SK-N-SH treated with all-trans-retinoic acid at 6 μM for 48 hours (cell line): Measurements from ENCODE around the gene KLHL1.

Experiments used
- ATAC-seq: fragments of 200-7000 bp; cut with Tn5 transposase; 3 replicates; pipeline ENCODE4 v1.9.1; 2020; ENCODE audit warnings: mild to moderate bottlenecking, moderate library complexity
- ARNTL ChIP-seq: fragments of 450-650 bp; formaldehyde crosslinking; IDR thresholded peaks from 2 replicates; pipeline ENCODE4 v1.5.0; 2020; ENCODE audit warnings: low read depth, mild to moderate bottlenecking, moderate library complexity, borderline replicate concordance
- BACH2 ChIP-seq: fragments of 250-450 bp; sonication (Bioruptor Pico); IDR thresholded peaks from 2 replicates; pipeline ENCODE4 v1.9.0; 2021; ENCODE audit warnings: mild to moderate bottlenecking, borderline replicate concordance
- CSDC2 ChIP-seq: fragments of 250-450 bp; sonication (Bioruptor Pico); IDR thresholded peaks from 2 replicates; pipeline ENCODE4 v1.5.0; 2020; ENCODE audit warnings: mild to moderate bottlenecking, moderate library complexity
- CSRNP3 ChIP-seq: fragments of 250-450 bp; sonication (Bioruptor Pico); IDR thresholded peaks from 2 replicates; pipeline ENCODE4 v1.5.1; 2021; ENCODE audit warnings: mild to moderate bottlenecking, moderate library complexity
- ESRRG ChIP-seq: fragments of 250-450 bp; sonication (Bioruptor Pico); IDR thresholded peaks from 2 replicates; pipeline ENCODE4 v1.6.1; 2021; ENCODE audit warnings: mild to moderate bottlenecking
- GLIS3 ChIP-seq: fragments of 250-450 bp; sonication (Bioruptor Pico); IDR thresholded peaks from 2 replicates; pipeline ENCODE4 v1.5.0; 2020; ENCODE audit warnings: mild to moderate bottlenecking, moderate library complexity
- ISL1 ChIP-seq: fragments of 250-450 bp; sonication (Bioruptor Pico); IDR thresholded peaks from 2 replicates; pipeline ENCODE4 v2.1.2; 2022; ENCODE audit warnings: mild to moderate bottlenecking, moderate library complexity
- OSR1 ChIP-seq: fragments of 250-450 bp; sonication (Bioruptor Pico); IDR thresholded peaks from 2 replicates; pipeline ENCODE4 v1.8.0; 2022; ENCODE audit warnings: moderate library complexity, mild to moderate bottlenecking, inconsistent platforms
- PATZ1 ChIP-seq: fragments of 250-450 bp; sonication (Bioruptor Pico); IDR thresholded peaks from 2 replicates; pipeline ENCODE4 v1.8.0; 2020; ENCODE audit warnings: mild to moderate bottlenecking, moderate library complexity, borderline replicate concordance
- POU6F1 ChIP-seq: fragments of 250-450 bp; sonication (Bioruptor Pico); IDR thresholded peaks from 2 replicates; pipeline ENCODE4 v1.8.0; 2021; ENCODE audit warnings: low read depth, mild to moderate bottlenecking, moderate library complexity, borderline replicate concordance
- PPARA ChIP-seq: fragments of 250-450 bp; sonication (Bioruptor Pico); IDR thresholded peaks from 2 replicates; pipeline ENCODE4 v1.5.0; 2020; ENCODE audit warnings: mild to moderate bottlenecking, borderline replicate concordance
- RARB ChIP-seq: fragments of 250-450 bp; sonication (Bioruptor Pico); IDR thresholded peaks from 2 replicates; pipeline ENCODE4 v1.8.0; 2021; ENCODE audit warnings: mild to moderate bottlenecking, moderate library complexity
- SNAI2 ChIP-seq: fragments of 250-450 bp; sonication (Bioruptor Pico); IDR thresholded peaks from 2 replicates; pipeline ENCODE4 v1.5.0; 2020; ENCODE audit warnings: mild to moderate bottlenecking, moderate library complexity
- TCF4 ChIP-seq: fragments of 250-450 bp; sonication (Bioruptor Pico); IDR thresholded peaks from 2 replicates; pipeline ENCODE4 v1.8.0; 2021; ENCODE audit warnings: mild to moderate bottlenecking, moderate library complexity, borderline replicate concordance
- TOX ChIP-seq: fragments of 250-450 bp; sonication (Bioruptor Pico); IDR thresholded peaks from 2 replicates; pipeline ENCODE4 v1.8.0; 2021; ENCODE audit warnings: mild to moderate bottlenecking, moderate library complexity, borderline replicate concordance
- TSHZ2 ChIP-seq: fragments of 250-450 bp; sonication (Bioruptor Pico); IDR thresholded peaks from 2 replicates; pipeline ENCODE4 v1.5.0; 2020; ENCODE audit warnings: mild to moderate bottlenecking, moderate library complexity
- ZC3H10 ChIP-seq: fragments of 250-450 bp; sonication (Bioruptor Pico); IDR thresholded peaks from 2 replicates; pipeline ENCODE4 v1.5.1; 2021; ENCODE audit warnings: mild to moderate bottlenecking, moderate library complexity
- ZFP3 ChIP-seq: fragments of 250-450 bp; sonication (Bioruptor Pico); IDR thresholded peaks from 2 replicates; pipeline ENCODE4 v1.5.0; 2020; ENCODE audit warnings: mild to moderate bottlenecking, moderate library complexity
- ZFP30 ChIP-seq: fragments of 450-650 bp; formaldehyde crosslinking; IDR thresholded peaks from 2 replicates; pipeline ENCODE4 v1.5.0; 2022; ENCODE audit warnings: mild to moderate bottlenecking, moderate library complexity
- ZNF565 ChIP-seq: fragments of 450-650 bp; formaldehyde crosslinking; conservative IDR thresholded peaks from 2 replicates; pipeline ENCODE4 v1.5.0; 2020; ENCODE audit warnings: low read depth, mild to moderate bottlenecking, moderate library complexity
- ZNF70 ChIP-seq: fragments of 450-650 bp; formaldehyde crosslinking; IDR thresholded peaks from 2 replicates; pipeline ENCODE4 v1.5.0; 2020; ENCODE audit warnings: mild to moderate bottlenecking, moderate library complexity
- ZNF8 ChIP-seq: fragments of 450-650 bp; formaldehyde crosslinking; IDR thresholded peaks from 2 replicates; pipeline ENCODE4 v1.5.0; 2020; ENCODE audit warnings: mild to moderate bottlenecking, moderate library complexity

Gene KLHL1

GRCh38 chr13:69928262-69928661 is 180.0 kb downstream of the KLHL1 start (continued):
- TF ChIP-seq ARNTL (CRISPR knock-in tag) (no peak), CSRNP3 (CRISPR knock-in tag) (no peak), ESRRG (CRISPR knock-in tag) (no peak), RARB (CRISPR knock-in tag) (no peak)

- TF ChIP-seq TCF4 (CRISPR knock-in tag) (no peak), TOX (CRISPR knock-in tag) (no peak), ZNF8 (CRISPR knock-in tag) (no peak), ESRRG (CRISPR knock-in tag) (no peak), GLIS3 (CRISPR knock-in tag) (no peak), CSDC2 (CRISPR knock-in tag) (no peak), ZNF565 (CRISPR knock-in tag) (no peak), BACH2 (CRISPR knock-in tag) (no peak), PATZ1 (no peak), PPARA (no peak)
- no peak for ATAC-seq
Measured at GRCh38 chr13:69921156-69921555, 187.1 kb downstream of the KLHL1 start.

- ATAC-seq, result no peak
- no peak for TF ChIP-seq ZNF565 (CRISPR knock-in tag)
- no peak for TF ChIP-seq SNAI2 (CRISPR knock-in tag)
- TF ChIP-seq OSR1 (CRISPR knock-in tag), result no peak
- no peak for TF ChIP-seq POU6F1
- TF ChIP-seq BACH2 (CRISPR knock-in tag), result no peak
- TF ChIP-seq TCF4 (CRISPR knock-in tag), result no peak
- TF ChIP-seq ZNF70 (CRISPR knock-in tag), result no peak
- no peak for TF ChIP-seq PPARA
- no peak for TF ChIP-seq ARNTL (CRISPR knock-in tag)
- TF ChIP-seq ZC3H10 (CRISPR knock-in tag), result no peak
- TF ChIP-seq GLIS3 (CRISPR knock-in tag), result no peak
Measured at GRCh38 chr13:69912630-69913029, 195.6 kb downstream of the KLHL1 start.

- TF ChIP-seq SNAI2 (CRISPR knock-in tag) (no peak), ZFP30 (CRISPR knock-in tag) (no peak), RARB (CRISPR knock-in tag) (no peak), ARNTL (CRISPR knock-in tag) (no peak), ZFP3 (CRISPR knock-in tag) (no peak), CSDC2 (CRISPR knock-in tag) (no peak), PATZ1 (no peak), TOX (CRISPR knock-in tag) (no peak), ZC3H10 (CRISPR knock-in tag) (no peak), ESRRG (CRISPR knock-in tag) (no peak), PPARA (no peak), TSHZ2 (no peak), POU6F1 (no peak), ZNF565 (CRISPR knock-in tag) (no peak), ZNF8 (CRISPR knock-in tag) (no peak), ZNF70 (CRISPR knock-in tag) (no peak), BACH2 (CRISPR knock-in tag) (no peak), ISL1 (CRISPR knock-in tag) (no peak), TCF4 (CRISPR knock-in tag) (no peak)
- ATAC-seq, result no peak
Measured at GRCh38 chr13:69910800-69911199, 197.5 kb downstream of the KLHL1 start.
